ENCODE measurements around the gene VPS52. TPM values are rescaled to one million over a fixed set of nuclear protein-coding genes. Genes with fewer than 3 reads are reported as not detected.

The VPS52 gene
- total RNA-seq, 1 experiment from 2014 or later = 58.2 TPM

- no TSS peak for BruUV-seq (replicated peaks)
- H3K9ac ChIP-seq (ENCODE audit: low read length) = no peak overlapping the region
- no peak overlapping the region for H2AFZ ChIP-seq (ENCODE audit: low read depth, low read length, poor library complexity, severe bottlenecking)
- ChIA-PET CTCF (interaction anchor here (1.3 to 1.8 kb wide), 2 partner anchors 21 to 129 kb away, joined by 3 to 9 read pairs; partner anchors contain the start of gene RGL2), POLR2A (interaction anchor here (1.3 to 2.4 kb wide), 4 partner anchors 20 to 129 kb away, joined by 3 to 11 read pairs (median 6); no protein-coding TSS in a partner anchor), RAD21 (ENCODE audit: low non-redundant PET in 1 of 2, low total read pairs in 2 of 2, uncharacterized antibody in 2 of 2, unreplicated experiment in 2 of 2) (no interaction called here)
- peaks cover 20% of the 10 kb centered on the region for H4K20me1 ChIP-seq (ENCODE audit: insufficient read depth)
- ATAC-seq (no peak), DNase-seq (ENCODE audit: low read depth, low spot score) (no peak)
- no peak overlapping the region for H3K4me2 ChIP-seq (ENCODE audit: low read length)
- intact Hi-C loops (cut with micrococcal nuclease) = loop anchor here (1.0 kb wide), 1 partner anchor 67 kb away; no protein-coding TSS in a partner anchor
- TF ChIP-seq, protein P1, sequence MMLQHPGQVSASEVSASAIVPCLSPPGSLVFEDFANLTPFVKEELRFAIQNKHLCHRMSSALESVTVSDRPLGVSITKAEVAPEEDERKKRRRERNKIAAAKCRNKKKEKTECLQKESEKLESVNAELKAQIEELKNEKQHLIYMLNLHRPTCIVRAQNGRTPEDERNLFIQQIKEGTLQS (IDR thresholded peaks at IDR 0.05) = no peak
- TF ChIP-seq POLR2A (IDR thresholded peaks at IDR 0.05; ENCODE audit: borderline replicate concordance, extremely low read depth, insufficient read depth, insufficient read length) (no peak), SIN3A (IDR thresholded peaks at IDR 0.05; ENCODE audit: low read depth) (no peak), CBX3 (IDR thresholded peaks at IDR 0.05; ENCODE audit: low read depth) (no peak), CEBPB (IDR thresholded peaks at IDR 0.05; ENCODE audit: low read depth) (no peak), REST (IDR thresholded peaks at IDR 0.05; ENCODE audit: low read depth) (no peak), SRF (IDR thresholded peaks at IDR 0.05; ENCODE audit: low read depth) (no peak), POLR2AphosphoS5 (IDR thresholded peaks at IDR 0.05; ENCODE audit: low read depth, low read length) (no peak), EGR1 (IDR thresholded peaks at IDR 0.05; ENCODE audit: low read depth) (no peak), FOSL1 (IDR thresholded peaks at IDR 0.05; ENCODE audit: low read depth) (no peak), ZNF274 (IDR thresholded peaks at IDR 0.05; ENCODE audit: low read depth, low read length) (no peak)
- TF ChIP-seq, protein P2, sequence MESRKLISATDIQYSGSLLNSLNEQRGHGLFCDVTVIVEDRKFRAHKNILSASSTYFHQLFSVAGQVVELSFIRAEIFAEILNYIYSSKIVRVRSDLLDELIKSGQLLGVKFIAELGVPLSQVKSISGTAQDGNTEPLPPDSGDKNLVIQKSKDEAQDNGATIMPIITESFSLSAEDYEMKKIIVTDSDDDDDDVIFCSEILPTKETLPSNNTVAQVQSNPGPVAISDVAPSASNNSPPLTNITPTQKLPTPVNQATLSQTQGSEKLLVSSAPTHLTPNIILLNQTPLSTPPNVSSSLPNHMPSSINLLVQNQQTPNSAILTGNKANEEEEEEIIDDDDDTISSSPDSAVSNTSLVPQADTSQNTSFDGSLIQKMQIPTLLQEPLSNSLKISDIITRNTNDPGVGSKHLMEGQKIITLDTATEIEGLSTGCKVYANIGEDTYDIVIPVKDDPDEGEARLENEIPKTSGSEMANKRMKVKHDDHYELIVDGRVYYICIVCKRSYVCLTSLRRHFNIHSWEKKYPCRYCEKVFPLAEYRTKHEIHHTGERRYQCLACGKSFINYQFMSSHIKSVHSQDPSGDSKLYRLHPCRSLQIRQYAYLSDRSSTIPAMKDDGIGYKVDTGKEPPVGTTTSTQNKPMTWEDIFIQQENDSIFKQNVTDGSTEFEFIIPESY (IDR thresholded peaks at IDR 0.05; ENCODE audit: extremely low read depth, insufficient replicate concordance, low read length) = no peak
- TF ChIP-seq, protein P3, sequence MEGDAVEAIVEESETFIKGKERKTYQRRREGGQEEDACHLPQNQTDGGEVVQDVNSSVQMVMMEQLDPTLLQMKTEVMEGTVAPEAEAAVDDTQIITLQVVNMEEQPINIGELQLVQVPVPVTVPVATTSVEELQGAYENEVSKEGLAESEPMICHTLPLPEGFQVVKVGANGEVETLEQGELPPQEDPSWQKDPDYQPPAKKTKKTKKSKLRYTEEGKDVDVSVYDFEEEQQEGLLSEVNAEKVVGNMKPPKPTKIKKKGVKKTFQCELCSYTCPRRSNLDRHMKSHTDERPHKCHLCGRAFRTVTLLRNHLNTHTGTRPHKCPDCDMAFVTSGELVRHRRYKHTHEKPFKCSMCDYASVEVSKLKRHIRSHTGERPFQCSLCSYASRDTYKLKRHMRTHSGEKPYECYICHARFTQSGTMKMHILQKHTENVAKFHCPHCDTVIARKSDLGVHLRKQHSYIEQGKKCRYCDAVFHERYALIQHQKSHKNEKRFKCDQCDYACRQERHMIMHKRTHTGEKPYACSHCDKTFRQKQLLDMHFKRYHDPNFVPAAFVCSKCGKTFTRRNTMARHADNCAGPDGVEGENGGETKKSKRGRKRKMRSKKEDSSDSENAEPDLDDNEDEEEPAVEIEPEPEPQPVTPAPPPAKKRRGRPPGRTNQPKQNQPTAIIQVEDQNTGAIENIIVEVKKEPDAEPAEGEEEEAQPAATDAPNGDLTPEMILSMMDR (IDR thresholded peaks at IDR 0.05 in 2 of 3, conservative IDR thresholded peaks at IDR 0.05 in 1 of 3; ENCODE audit: borderline replicate concordance in 1 of 3, insufficient read depth in 1 of 3, low read depth in 2 of 3, low read length in 2 of 3) = no peak
- TF ChIP-seq, protein P4, sequence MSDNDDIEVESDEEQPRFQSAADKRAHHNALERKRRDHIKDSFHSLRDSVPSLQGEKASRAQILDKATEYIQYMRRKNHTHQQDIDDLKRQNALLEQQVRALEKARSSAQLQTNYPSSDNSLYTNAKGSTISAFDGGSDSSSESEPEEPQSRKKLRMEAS (IDR thresholded peaks at IDR 0.05) = no peak
- peaks cover 43 to 62% of the 10 kb centered on the region in 2 experiments for H3K4me1 ChIP-seq (ENCODE audit: control insufficient read depth in 1 of 2, insufficient read depth in 2 of 2, low read length in 2 of 2)
- H3K27ac ChIP-seq (ENCODE audit: low read depth, low read length) = peak overlapping the region; percentile 82
- peaks cover 31% of the 10 kb centered on the region for H3K79me2 ChIP-seq (ENCODE audit: insufficient read depth, low read length)
- H3K9me3 ChIP-seq (ENCODE audit: control insufficient read depth in 1 of 2, insufficient read depth in 1 of 2, low read depth in 1 of 2, low read length in 2 of 2) = no peaks in the 10 kb centered on the region
- H3K4me3 ChIP-seq (replicated peaks in 1 of 2; ENCODE audit: low read depth in 1 of 2, low read length in 2 of 2) = no peak overlapping the region
- H3K36me3 ChIP-seq (ENCODE audit: control insufficient read depth in 1 of 2, insufficient read depth in 2 of 2, low read length in 2 of 2) = peaks cover 25 to 51% of the 10 kb centered on the region in 2 experiments
- H3K27me3 ChIP-seq (ENCODE audit: insufficient read depth, low read length) = no peaks in the 10 kb centered on the region
- H3K9me2 ChIP-seq (ENCODE audit: insufficient read depth) = no peaks in the 10 kb centered on the region
Observed at GRCh38 chr6:33278392-33278741, 6.7 kb upstream of the VPS52 start.

Data from HCT116 (cell line).